ENCODE data around the gene PIWIL1. TPM values are rescaled to one million over a fixed set of nuclear protein-coding genes. Genes with fewer than 3 reads are reported as not detected.

The PIWIL1 gene
- total RNA-seq, 1 donor from 2014 or later, result not detected

DNA sequence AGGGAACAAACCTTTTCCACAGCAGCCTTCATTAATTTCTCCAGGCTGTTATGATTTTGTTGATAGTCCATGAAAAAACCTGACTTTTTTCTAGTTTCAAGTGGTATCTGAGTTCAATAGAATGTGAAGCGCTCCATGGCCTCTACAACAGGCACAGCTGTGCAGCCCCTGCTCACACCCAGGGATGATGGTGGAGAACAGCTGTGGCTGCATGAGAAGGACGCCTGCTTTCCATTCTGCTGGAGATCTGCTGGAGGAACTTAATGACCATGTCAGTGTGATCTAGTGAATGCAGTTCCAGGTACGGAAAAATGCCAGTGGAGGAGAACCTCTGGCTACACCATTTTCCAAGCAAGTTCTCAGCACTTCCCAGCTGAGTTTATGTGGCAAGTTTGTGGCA lies 80.6 kb downstream of the PIWIL1 start:
- ATAC-seq (no peak), DNase-seq (ENCODE audit: low spot score) (no peak)
- intact Hi-C loops (cut with DNase I), result no loop called here

DNA sequence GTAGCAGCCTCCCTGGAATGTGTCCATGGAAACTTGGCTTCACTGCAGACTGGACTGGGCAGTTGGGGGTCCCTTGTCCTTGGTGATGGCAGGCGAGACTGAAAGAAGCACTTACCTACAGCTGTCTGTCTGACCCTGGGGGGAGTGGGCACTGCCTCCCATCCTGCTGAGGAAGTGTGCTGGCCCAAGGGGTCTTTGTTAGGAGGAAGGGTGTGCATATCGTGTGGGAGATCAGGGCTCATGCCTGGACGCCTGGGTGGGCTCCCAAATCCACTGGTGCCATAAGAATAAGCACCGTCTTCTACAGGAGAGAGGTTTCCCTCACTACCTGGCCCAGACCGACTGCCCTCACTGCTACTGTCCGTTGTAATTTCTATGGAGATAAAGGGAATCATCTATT lies 81.4 kb downstream of the PIWIL1 start:
- intact Hi-C loops (cut with DNase I), result no loop called here
- ATAC-seq, result no peak
- no peak for DNase-seq (ENCODE audit: low spot score)

DNA sequence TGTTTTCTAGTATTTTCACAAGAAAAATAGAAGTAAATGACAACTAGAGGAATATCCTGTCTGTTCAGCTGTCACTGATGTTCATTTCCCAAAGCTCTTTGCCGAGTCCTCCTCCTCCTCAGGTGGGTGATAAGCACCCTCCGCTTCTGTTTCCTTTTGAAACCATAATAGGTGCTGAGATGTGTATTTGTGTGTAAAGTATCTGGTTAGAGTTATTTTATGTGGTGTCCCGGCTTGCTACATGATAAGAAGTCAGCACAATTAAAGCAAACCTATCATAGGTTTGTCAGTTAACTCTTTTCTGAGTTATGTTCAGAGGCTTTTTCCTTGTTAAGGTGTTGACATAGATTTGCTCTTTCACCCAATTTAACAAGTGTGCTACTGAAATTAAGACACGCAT lies 82.4 kb downstream of the PIWIL1 start:
- intact Hi-C loops (cut with DNase I), result no loop called here
- DNase-seq (ENCODE audit: low spot score) (no peak), ATAC-seq (no peak)

DNA sequence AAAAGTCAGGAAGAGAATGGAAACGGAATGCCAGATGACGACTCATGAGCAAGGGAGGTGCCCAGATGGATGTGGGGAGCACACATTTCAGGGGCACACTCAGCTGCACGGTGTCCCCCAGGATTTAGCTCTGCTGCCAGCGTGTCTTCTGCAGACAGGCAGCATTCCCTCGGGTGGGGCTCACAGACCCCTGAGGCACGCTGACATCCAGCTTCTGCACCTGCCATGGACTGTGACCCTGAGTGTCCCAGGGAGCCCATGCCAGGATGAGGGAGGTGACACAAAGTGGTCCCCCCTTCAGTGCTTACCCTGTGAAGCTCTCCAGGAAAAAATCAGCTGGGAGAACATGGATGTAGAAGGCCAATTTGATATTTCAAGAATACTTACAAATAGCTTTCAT lies 84.2 kb downstream of the PIWIL1 start:
- ATAC-seq (no peak), DNase-seq (ENCODE audit: low spot score) (no peak)
- intact Hi-C loops (cut with DNase I), result no loop called here

Other genes starting within 250 kb of the PIWIL1 start
- 1.5 TPM for gene FZD10, start 175.4 kb upstream of the PIWIL1 start, total RNA-seq